Hematopoietic multipotent progenitor cell treated with erythropoietin and hydrocortisone succinate and interleukin-3 and kit ligand, for 4 days (in vitro differentiated cells): ENCODE data around the gene NFIX.

Source experiments
- DNase-seq: peaks from one replicate; pipeline ENCODE4 v3.0.0-alpha.2; 2015

Gene NFIX

DNA sequence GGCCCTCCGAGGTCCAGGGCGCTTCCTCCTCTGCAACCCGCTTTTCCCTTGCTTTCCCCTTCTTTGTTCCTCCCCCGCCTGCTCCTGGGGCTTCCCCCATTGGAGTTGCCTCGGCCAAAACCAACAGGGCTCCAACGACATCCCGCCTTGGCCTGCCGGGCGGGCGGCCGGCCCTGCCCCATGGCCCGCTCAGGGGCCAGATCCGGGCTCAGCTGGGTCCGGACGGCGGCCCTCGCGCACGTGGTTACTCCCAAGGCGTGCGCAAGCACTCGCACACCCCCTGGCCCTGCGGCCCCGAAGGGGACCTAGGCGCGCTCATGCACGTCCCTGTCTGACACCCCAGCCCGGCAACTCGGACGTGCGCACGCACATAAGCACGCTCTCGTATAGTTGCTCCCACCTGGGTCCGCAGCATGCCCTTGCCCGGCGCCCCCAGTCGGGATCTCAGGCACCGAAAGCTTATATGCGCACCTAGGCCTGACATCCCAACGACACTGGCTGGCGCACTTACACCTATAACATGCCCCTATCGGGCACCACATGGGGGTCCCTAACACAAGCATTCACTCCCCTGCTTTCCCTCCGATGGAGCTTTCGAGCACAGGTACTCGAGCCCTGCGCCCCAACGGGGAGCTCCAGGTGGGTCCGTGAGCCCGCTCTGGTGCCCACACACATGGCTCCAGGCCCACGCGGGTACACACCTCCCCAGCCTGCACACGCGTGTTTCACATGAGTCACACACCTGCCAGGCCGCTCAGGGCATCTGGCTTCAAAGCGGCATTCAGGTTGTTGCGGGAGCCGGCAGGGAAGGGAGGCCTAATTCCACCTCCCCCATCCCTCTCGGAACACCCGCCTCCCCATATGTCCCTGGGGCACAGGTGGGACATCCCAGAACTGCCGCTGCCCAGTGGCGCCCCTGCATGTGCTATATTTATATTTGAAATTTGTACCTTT lies 15.0 kb downstream of the NFIX start:
- DNase-seq = no peak

DNA sequence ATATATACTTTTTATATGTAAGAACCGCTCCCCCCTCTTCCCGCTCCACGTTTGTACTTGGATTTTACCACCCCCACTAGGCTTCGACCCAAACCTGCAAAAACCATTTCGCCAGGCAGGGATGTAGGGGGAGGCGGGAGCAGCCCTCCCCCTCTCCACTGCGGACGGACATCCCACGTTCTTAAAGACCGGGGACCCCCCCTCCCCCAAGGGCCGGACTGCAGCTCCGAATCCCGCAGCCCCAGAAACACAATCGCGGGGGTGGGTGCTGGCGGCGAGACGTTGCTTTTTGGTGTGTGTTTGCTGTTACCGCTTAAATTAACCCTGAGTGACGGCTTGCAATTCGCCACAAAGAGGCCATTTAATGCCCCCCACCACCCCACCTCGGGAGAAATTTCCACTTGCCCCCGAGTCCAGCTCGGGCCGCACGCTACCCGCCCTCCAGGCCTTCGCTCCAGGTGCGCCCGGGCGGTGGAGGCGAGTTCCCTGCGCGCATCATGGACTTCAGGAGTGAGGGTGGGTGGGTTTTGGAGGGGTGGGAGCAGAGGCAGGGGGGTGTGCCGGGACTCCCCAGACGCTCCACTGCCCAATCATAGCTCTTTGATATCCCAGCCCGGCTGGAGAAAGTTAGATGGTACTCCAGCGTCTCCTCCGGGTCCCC lies 15.8 kb downstream of the NFIX start:
- no peak for DNase-seq

DNA sequence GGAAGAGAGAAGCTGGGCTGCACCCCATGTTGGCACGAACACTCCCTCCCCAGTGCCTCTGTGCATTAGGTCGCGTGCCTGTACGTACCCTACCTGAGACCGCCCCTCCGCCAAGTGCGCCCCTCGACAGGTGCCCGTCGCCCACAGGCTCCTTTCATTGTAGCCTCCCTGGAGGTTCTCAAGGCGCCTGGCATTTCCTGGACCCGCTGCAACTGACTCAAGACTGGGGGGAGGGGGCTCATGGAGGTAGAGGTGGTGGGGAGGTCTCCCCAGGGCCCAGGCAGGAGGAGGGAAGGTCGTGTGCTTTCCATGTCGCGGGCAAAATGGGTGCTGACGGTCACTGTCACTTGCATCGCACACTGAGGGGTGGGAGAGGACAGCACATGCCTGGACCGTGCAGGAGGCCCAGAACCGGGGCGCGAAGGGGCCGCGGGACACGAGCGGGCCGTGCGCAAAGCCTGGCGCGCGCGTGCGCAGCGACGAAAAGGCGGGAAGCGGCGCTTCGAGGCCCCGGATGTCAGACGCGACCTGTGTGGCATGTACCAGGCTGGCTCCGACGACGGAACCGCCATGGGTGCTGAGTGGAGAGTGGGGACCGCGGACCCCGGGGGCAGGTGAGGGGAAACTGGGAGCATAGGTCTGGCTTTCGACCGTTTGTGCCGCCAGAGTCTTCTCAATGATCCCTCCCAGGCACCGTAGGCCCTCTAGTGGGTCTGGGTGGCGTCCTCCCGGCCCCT lies 16.5 kb downstream of the NFIX start:
- peak; percentile 48 for DNase-seq

DNA sequence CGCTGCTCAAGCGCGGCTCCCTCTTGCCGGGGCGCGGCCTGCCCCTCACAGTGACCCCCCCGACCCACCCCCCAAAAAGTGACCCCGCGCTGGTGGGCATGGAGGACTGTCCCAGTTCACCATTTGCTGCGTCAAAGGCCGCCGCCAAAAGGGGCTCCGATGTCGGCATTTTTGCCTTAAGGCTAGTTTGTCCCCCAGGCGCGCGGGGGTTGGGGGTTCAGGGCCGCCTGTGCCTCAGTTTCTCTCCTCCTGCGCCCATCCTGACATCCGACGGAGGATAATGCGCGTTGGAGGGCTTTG lies 17.1 kb downstream of the NFIX start:
- no peak for DNase-seq

DNA sequence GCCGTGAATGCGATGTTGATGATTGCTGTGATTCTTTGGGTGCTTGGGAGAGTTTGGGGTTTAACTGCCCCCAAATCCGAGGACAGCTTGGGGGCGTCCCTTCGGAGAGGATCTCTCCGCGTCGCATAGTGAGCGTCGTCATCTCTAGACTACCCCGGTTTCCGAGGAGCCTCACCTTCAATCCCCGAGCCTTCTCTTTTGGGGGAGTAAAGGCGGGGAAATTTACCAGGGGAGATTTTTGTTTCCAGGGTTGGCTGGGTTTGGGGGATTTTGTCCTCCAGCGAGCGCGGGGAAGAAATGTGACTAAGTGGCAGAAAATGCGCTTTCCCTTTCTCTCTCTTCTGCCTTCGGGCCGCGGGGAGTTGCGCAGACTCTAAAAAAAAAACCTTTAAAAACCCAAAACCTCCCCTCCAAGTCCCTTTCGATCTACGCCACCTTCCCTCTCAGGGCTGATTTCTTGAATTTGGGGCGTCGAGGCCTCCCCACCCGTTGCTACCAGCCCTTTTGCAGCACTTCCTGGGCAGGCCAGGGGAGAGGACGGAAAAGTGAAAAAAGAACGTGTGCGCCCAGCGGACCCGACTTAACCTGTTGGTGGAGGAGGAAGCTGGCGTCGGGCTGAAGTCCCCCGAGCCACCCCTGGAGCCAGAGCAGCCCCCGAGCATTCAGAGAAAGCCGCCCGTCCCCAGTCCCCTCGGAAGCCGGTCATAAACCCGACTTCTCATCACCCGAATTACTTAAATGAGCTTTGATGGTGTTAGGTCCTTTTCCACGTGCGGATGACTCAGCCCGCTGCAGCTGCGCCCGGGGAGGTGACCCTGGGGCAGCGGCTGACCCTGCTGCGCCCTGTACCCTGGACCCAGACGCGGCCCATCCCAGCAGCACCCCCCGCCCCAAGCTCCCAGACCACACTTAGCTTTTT lies 17.7 kb downstream of the NFIX start:
- peak; percentile 57 for DNase-seq

DNA sequence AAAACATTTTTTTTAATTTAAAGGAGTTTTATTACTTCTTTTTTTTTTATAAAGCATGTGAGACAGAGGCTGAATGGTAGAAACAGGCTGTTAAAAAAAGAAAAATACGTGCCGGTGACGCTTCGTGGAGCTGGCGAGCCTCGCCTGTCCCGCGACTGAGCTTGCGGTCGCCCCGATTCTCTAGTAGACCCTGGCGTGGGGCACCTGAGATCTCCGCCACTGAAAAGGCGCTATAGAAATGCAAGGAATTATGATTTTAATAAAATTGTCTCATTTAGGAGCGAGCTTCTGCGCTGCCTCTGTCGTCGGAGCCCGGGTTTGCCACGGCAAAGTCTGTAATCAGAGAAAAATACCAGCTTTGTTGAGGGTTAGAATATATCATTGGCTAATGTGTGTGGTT lies 18.4 kb downstream of the NFIX start:
- DNase-seq = peak; percentile 30

DNA sequence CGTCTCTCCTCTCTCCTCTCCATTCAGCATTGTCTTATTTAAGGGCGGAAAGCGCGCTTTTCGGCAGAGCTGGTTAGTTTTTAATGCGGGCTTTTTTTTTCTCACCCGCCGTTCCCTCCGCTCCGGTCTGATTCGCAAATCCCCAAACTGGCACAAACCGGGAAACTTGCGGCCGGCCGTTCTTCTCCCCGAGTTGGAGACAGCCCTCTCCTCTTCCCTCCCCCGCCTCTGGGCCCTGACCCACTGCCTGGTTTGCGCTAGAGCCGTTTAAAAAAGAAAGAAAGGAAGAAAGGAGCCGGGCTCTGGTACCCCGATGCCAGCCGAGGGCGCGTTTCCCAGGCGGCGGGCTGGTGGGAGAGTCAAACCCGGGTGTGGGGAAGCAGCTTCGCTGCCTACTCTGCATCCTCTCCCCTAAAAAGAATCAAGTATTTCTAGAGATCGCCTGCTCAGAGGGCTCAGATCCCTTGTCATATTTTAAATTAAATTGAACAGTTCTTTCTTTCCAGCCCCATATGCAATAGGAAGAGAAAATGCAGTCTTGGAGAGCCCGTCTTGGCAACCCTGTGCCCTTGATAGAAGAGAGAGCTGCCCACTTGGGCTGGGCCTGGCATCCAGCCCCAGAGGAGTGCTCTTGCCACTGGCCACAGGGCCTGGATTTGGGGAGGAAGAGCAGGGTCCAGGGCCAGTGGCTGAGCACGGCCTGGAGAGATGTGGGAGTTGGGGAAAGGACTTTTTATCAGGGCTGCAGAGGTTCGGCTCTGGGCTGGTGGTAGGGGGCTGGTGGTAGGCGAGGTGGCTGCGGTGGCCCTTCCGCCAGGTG lies 19.0 kb downstream of the NFIX start:
- peak; percentile 54 for DNase-seq

DNA sequence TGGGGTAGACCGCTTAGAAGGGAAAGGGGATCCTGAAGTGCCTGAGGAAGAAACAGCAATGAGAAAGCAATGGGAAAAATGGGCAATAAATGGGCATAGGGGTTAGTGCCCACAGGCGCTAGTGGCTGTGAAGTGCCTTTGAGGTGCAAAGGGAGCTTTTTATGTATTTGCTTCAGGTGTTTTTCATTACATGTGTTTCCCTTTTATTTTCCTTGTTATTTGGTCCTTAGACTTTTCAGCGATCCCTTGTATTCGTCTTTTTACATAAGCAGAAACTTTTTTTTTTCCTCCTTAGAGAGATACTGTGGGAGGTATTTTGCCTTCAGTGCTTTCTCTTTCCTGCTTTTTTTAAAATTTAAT lies 19.6 kb downstream of the NFIX start:
- no peak for DNase-seq

DNA sequence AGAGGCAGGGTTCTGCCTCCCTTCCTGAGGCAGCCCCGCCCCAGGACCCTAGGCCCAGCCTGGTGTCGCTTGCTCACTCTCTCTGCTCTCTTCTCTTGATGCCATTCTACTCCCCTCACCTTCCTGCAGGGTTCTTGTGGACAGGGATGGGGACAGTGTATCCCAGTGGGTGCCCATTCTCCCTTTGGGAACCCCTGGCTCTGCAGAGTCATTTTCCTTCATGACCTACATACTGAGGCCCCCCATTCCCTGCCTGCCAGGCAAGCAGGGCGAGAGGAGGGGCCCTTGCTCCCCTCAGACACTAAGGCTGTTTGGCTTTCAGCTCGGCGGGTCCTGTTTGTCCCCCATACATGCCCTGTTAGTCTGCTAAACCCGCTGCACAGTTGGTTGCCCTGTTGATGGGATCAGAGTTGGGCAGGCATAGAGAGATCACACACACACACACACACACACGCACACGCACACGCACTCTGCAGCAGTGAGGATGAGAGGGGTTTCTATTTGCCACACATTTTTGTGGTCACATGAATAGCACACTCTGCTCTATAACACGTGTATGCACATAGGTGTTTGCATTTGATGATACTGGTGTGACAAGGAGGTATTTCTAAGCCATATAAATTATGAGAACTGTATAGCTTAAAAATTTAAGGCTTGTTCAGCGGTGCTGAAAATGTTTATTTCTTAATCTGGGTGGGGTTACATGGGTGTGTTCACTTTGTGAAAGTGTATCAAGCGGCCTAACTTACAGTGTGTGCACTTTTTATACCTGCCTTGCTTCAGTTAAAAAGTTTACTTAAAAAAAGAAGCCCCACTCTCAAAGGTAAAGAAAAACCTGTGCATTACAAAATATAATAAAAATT lies 20.3 kb downstream of the NFIX start:
- DNase-seq = peak; percentile 51

DNA sequence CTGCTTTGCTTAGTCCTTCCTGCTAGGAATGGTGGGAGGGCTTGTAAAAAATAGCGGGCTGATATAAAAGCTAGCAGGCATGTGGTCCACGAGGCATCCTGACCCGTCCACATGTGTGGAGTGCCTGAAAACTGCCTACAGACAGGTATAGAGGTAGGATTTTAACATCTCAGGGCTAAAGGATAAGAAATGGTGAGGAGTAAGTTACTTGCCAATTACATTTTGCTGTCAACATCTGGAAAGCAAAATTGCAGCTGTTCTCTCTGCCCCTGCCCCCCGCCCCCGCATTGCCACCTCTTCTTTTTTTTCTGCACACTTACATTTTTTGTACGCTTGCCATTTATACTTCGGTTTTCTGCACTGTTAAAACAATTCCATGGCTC lies 21.0 kb downstream of the NFIX start:
- DNase-seq = no peak

DNA sequence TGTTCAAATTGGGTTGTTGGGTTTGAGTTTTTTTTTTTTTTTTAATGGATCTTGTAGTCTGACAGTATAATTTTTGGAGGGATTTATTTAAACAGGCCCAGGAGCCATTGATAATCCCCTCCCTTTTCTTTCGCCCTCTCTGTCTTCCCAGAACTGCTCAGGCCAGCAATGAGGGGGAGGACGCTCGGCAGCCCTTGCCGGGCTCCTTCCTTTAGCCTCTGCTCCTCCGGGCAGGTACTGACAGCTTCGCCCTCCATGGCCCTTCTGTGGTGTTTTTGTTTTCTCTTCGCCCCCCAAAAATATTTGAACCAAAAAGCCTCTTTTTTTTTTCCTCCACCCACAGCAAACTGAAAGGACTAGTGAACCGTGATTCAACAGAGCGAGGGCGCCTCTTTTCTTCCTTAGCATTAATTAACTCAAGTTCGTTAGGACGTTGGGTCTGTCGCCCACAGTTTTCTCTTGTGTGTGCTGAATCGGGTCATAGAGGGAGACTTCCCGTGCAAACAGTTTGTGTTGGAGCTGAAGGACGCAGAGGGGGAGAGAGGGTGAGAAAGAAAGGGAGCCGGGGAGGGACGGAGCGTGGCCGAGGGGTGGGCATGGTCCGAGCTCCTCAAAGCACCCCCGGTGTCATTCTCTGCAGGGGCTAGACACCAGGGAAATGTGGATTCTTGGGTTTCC lies 21.5 kb downstream of the NFIX start:
- DNase-seq = no peak

DNA sequence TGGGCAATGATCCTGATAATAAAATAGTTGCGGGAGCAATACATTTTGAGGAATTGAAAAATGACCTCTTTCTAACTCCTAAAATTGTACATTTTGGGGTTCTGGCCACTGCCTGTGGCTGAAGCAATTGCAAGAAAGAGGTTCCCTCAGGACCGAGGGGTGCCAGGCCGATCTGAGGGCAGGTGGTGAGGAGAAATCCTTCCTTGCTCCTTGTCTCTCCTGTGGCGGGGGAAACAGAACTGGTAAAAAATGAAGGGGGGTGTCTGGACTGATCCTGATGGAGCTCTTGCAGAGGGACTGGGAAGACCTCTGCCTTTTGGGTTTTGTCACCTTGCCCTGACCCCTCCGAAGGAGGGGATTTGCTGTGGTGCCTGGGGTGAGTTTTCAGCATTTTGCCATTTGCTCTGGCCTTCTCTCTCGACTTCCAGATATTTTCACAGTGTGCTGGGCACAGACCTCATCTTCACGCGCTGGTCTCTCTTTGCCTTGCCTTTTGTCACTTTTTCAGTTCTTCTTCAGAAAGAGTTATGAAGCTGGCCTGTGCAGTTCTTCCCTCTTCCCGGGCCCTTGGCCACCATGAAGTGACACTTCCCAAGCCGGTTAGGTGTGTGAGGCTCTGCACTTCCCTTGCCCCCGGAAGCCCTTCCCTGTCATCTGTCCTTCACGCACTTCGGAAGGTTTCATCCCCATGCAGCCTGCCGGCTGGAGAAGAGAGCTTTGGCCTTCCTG lies 22.2 kb downstream of the NFIX start:
- no peak for DNase-seq

DNA sequence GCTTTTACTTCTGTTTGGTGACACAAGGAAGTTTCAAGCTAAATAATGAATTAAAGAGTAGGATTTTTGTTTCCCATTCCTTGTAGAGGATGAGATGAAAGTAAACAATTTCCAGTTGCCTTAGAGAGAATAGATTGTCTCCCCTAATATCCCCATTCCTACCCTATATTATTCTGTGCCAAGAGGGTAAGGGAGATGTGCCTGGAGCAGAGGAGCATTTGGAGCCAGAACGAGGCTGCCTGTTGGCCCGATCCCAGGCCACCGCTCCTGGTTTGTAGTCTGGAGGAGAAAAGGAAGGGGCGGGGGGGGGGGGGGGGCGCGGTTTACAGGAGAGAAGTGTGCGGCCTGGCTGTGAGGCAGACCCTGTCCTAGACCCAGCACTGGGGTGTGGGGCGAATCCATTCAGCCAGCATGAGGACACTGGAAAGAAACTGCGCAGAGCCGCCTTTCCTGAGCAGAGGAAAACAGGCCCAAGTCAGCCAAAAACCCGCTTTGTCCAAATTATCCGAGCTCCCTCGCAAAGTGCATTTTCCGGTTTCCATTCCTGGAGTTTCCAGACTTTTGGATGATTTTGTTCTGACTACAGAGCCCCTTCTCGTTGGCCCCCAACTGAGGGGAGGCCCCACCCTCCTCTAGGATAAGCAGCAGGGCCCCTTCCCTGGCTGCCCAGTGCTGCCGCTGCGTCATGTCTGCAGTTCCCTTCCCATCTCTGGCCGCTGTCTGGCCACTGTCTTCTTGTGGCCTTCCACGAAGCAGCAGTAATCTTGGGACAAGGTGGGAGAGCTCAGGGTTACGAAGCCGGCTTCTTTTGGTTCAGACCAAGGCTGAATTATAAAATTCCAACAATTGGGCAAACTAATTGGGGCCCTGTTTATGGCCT lies 23.0 kb downstream of the NFIX start:
- no peak for DNase-seq

DNA sequence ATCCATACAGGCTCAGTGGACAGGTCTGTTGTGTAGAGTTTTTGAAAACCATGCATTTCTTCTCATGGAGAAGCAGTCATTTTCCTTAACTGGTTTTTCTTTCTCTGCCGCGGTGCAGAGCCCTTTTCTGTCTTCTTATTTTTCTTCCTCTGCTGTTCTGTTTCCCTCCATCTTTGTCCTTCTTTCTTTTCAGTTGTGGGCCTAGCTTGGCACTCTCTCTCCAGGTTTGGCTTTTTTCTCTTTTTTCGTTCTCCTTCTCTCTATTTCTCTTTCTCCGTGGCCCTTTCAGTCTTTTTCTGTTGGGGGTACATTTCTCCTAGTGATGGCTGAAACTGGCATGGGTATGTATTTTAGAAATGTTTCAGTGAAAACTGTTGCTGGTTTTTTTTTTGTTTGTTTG lies 24.1 kb downstream of the NFIX start:
- DNase-seq = no peak

DNA sequence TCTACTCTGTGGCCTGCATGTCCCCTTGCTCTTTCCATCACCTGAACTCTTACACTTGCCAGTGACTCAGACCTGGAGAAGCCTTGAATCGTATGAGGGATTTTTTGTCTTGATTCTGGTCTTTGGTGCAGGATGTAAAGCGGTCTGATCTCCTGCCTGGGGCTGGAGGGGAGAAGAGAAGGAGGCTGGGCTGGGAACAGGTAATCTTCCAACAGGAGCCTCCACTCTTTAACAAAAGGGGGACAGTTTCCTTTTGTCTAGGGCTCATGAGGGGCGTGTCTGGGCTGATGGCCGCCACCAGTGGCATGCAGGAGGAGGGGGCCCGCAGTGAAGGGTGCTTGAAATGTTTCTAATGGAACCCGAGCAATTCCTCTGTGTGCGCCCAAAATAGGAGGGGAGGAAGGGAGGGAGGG lies 24.7 kb downstream of the NFIX start:
- no peak for DNase-seq

DNA sequence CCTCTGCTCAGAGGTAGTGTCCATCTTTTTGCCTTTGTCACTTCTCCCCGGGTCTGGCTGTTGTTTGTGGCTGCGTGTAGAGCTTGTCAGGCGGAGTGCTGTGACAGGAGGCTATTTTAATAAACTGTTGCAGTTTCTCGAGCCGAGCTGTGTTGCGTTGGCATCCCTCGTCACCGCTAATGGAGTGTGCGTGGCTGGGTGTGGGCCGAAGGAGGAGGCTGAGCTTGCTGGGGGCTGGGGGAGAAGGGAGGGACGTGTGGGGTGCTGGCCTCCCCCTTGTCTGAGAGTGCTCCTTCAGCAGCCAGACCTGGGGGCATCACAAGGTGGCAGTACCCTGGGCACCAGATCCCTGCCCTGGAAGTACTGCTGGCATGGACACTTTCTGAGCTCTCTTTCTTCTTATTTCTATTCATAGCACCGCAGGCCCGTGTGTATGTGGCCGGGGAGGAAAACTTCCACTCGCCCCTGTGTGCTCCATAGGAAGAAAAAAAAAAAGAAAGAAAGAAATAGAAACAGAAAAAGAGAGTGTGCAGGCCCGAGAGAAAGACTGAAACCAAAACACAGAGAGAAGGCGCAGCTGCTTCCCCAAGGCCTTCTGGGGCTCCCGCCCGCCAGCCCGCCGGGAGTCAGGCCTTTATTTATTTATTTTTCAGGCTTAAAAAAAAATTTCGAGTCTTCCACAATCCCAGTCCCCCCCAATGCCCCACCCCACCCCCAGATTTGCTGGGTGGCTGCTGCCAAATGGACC lies 27.0 kb downstream of the NFIX start:
- DNase-seq = peak; percentile 42

DNA sequence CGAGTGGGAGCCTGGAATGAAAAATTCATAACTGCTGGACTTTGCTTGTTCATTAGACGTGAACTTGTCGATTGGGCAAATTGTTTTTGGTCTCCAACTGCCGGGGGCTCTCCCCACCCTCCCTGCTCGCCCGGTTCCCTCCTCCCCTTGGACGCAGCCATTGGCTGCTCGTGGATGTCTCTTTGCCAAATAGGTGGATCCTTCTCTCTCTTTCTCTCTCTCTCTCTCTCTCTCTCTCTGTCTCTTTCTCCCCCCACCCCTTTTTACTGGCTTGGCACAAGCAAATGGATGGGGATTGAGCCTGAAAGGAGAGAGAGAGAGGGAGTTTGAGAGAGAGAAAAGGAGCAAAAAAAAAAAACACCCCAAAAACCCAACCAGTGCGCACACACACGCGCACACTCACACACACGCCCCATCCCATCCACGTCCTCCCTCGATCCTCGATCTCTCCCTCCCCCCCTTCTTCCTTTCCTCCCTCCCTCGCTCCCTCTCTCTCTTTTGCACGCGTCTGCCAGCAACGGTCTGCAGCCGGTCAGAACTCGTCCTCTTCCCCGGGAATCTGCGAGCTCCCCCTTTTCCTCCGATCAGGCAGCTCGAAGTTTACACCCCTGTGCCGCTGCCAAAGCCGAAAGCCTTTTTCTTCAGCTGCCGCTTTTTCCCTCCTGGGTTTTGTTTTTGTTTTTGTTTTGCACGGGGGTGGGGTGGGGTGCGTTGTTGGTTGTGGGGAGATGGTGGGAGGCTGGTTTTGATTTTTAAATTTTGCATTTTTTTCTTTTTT lies 27.8 kb downstream of the NFIX start:
- peak; percentile 85 for DNase-seq
